GM18873 (cell line): ENCODE results near the gene AQP11.

Experiments
- ATAC-seq: cut with Tn5 transposase; IDR thresholded peaks from one replicate; pipeline ENCODE4 v1.9.1; 2021; ENCODE audit warnings: mild to moderate bottlenecking, moderate library complexity, moderate number of reproducible peaks; ENCODE audit not compliant: unreplicated experiment, low FRiP score

The AQP11 gene

DNA sequence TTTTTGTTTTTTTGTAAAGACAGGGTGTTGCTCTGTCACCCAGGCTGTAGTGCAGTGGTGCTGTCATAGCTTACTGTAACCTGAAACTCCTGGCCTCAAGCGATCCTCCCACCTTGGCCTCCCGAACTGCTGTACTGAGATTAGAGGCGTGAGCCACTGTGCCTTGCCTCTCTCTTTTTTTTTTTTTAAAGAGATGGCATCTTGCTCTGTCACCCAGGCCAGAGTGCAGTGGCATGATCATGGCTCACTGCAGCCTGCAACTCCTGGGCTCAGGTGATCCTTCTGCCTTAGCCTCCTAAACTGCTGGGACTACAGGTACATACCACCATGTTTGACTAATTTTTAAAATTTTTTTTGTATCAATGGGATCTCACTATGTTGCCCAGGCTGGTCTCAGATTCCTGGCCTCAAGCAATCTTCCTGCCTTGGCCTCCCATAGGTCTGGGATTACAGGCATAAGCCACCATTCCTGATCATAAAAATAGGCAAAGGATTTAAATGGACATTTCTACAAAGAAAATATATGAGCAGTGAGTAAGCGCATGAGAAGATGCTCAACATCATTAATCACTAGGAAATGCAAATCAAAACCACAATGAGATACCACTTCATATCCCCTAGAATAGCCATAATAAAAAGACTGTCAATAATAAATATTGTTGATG lies 65.1 kb downstream of the AQP11 start:
- no peak for ATAC-seq

DNA sequence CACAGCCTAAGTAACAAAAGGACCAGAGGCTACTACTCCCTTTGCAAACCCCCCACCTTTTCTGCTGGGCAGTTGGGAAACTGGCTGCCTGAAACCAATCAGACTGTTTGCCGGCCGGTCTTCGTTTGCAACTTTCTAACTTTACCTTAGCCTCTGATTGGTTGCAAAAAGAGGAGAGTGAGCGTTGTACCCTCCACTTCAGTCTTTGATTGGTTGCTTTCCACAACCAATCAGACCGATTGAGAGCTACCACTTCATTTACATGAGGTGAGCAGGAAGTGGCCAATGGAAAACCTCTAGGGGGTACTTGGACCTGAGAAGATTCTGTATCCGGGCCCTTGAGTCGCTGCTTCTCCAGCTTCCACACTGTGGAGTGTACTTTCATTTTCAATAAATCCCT lies 66.6 kb downstream of the AQP11 start:
- no peak for ATAC-seq

DNA sequence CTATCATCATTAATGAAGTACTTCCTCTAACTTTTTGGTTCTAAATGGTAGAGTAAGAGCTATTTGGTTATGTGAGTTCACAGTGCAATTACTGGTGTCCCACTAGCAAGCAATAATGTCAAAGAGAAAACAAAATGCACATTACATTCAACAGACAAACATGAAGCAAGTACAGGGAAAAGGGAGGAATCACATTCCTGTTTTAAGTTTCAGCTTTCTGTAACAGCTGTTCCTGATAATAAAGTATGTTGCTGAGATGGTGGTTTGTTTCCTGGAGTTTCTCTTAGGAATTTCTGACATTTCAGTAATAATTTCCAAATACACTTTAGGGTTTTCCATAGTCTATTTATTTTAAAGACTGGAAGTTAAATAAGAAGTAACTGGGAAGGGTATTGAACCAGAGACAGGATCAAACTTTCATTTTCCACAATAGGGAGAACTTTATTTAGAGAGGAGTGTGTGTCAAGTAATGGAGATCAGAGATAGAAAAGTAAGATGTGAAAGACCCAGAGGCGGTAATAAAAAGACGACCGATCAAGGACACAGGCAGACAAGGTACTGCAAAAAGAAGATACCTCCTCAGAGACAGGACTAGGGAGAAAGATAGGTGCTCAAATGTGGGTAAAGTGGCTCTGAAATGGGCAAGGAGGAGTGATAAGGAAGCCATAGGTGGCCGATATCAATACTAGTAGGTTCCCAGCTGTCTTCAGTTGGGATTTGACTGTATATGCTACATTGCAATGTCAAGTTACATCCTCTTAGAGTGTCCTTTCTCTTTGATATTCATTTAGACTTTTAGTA lies 68.7 kb downstream of the AQP11 start:
- ATAC-seq: no peak
